HG02938 (cell line): ENCODE data around the gene TIAM2.

Experiments
- ATAC-seq: cut with Tn5 transposase; IDR thresholded peaks from one replicate; pipeline ENCODE4 v1.9.1; 2021; ENCODE audit warnings: mild to moderate bottlenecking, moderate library complexity; ENCODE audit not compliant: unreplicated experiment

The TIAM2 gene

GRCh38 chr6:155272353-155273232 is 277.5 kb downstream of the TIAM2 start:
- ATAC-seq, result no peak

- no peak for ATAC-seq
Measured at GRCh38 chr6:155273431-155273830, 278.3 kb downstream of the TIAM2 start.

- no peak for ATAC-seq
Measured at GRCh38 chr6:155274106-155274505, 279.0 kb downstream of the TIAM2 start.

GRCh38 chr6:155274533-155274932 is 279.4 kb downstream of the TIAM2 start:
- ATAC-seq, result no peak

GRCh38 chr6:155275808-155276480 is 280.8 kb downstream of the TIAM2 start:
- ATAC-seq, result no peak

- no peak for ATAC-seq
Measured at GRCh38 chr6:155276638-155277037, 281.5 kb downstream of the TIAM2 start.

- no peak for ATAC-seq
Measured at GRCh38 chr6:155278319-155279049, 283.4 kb downstream of the TIAM2 start.

GRCh38 chr6:155284775-155285174 is 289.7 kb downstream of the TIAM2 start:
- ATAC-seq, result no peak

GRCh38 chr6:155287762-155288161 is 292.6 kb downstream of the TIAM2 start:
- ATAC-seq, result no peak

- ATAC-seq, result no peak
Measured at GRCh38 chr6:155290491-155290890, 295.4 kb downstream of the TIAM2 start.

GRCh38 chr6:155291291-155291690 is 296.2 kb downstream of the TIAM2 start:
- ATAC-seq, result no peak

- no peak for ATAC-seq
Measured at GRCh38 chr6:155292711-155293110, 297.6 kb downstream of the TIAM2 start.

- ATAC-seq, result no peak
Measured at GRCh38 chr6:155297669-155298068, 302.6 kb downstream of the TIAM2 start.

- no peak for ATAC-seq
Measured at GRCh38 chr6:155301867-155302266, 306.8 kb downstream of the TIAM2 start.

- no peak for ATAC-seq
Measured at GRCh38 chr6:155303361-155303870, 308.3 kb downstream of the TIAM2 start.

GRCh38 chr6:155306958-155307357 is 311.8 kb downstream of the TIAM2 start:
- ATAC-seq, result no peak
